Left colon (tissue), 2 donors: ENCODE measurements around the gene PLEKHA6. TPM values are rescaled to one million over a fixed set of nuclear protein-coding genes. Genes with fewer than 3 reads are reported as not detected.
A peak's percentile ranks its signal among the peaks of the same experiment; 100 is the strongest.

Experiments used
- ATAC-seq: fragments of 200-7000 bp; cut with Tn5 transposase; one replicate; pipeline ENCODE4 v1.9.1; 2020; ENCODE audit warnings: mild to moderate bottlenecking, moderate library complexity
- DNase-seq, 2 donors: peaks; one replicate each; pipeline ENCODE4 v3.0.0-alpha.2; 2020
- intact Hi-C, 2 donors: fragments of 100-400 bp; cut with DNase I in 1 of 2; cut with micrococcal nuclease in 1 of 2; formaldehyde crosslinking; loops; one replicate each; pipeline versions ENCODE4 v1.11.2 to v1.14.0; 2022; cut with DNase I, micrococcal nuclease
- total RNA-seq, 2 donors: library from RNA; stranded (reverse); fragmentation: NEBNext Ultra II Directional; extraction: Animal tissue kit (Norgen Biotek cat#: 25700); gene quantifications; one replicate each; pipeline ENCODE4 v1.2.1, GENCODE V29; 2021
- donor health status: DM: no; HTN: no; CAD: no.
- donor health status: DM: yes; HTN: yes; CAD: no.

Gene PLEKHA6
- total RNA-seq, 2 donors from 2014 or later: 110 to 131 TPM

- intact Hi-C loops: loop anchor here (5.0 to 10.0 kb wide), 4 partner anchors 97 to 197 kb away; partner anchors contain the start of genes GOLT1A (in 1 of the 2) and REN (in 1 of the 2)
- DNase-seq (no peak), ATAC-seq (no peak)
These were observed 1.6 kb upstream of the PLEKHA6 start for GRCh38 chr1:204361341-204361771.

- intact Hi-C loops: loop anchor here (5.0 to 10.0 kb wide), 4 partner anchors 96 to 196 kb away; partner anchors contain the start of genes GOLT1A (in 1 of the 2) and REN (in 1 of the 2)
- ATAC-seq (no peak), DNase-seq (no peak)
These were observed 585 bp upstream of the PLEKHA6 start for GRCh38 chr1:204360314-204360713.

GRCh38 chr1:204359131-204359473, 627 bp downstream of the PLEKHA6 start:
- intact Hi-C loops: no loop called here
- no peak for DNase-seq
- no peak for ATAC-seq

GRCh38 chr1:204358605-204359004, 1.1 kb downstream of the PLEKHA6 start:
- ATAC-seq (no peak), DNase-seq (no peak)
- intact Hi-C loops: no loop called here

DNA sequence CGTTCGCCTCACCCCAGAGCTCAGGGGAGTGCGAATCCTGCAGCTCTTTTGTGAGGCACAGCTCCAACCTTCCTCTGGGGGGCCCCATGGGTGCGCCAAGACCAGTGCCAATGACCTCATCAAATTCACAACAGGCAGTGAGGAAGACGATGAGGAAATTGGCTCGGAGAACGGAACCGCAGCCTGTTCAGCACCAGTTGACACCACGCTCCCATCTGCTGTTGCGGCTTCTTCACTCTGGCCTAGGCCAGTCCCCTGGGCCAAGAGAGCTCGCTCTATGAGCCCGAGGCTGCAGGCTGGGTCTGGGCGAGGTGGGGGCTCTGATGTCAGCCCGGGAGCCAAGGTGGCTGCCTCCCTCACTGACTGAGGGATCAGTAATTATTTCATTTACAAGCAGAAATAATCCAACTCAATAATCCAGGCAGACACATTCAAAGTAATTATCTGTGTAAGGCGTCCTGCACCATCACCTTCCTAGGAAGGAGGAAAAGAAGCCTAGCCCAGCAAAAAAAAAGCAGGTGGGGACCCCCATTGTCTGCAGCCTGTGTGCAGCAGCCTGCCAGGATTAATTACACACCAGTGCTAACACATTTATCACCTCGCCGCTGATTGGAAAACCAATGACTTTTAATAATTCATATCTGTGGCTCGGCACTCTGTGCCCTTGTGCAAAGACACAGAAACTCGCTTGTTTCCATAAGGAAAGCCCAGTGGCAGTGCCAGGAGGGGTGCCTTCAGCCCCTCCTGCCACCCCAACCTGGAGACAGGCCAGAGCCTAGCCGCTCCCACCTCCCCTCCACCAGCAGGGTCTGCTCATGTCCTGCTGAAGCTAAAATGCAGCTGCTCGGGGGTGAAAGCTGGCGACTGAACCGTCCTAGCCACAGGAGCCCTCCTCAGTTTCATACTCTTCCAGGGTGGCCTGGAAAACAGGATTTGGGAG, 1.9 kb downstream of the PLEKHA6 start:
- intact Hi-C loops: no loop called here
- ATAC-seq: no peak
- DNase-seq: no peak

DNA sequence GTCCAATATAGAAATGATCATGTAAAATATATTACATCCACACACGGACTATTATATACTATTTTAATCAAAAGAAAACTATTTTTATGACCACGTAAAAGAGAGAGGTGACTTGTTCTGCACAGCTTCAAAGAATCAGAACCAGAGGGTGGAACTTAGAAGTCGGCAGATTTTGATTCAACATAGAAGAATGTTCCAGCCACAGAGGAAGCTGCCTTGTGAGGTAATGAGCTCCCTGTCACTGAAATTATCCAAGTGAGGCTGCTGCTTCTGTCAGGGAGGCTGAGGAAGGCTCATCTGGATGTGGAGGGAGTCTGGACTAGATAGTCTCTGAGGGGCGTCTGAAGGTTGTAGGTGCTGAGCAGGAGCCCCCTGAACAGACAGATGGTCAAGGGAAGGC, 2.7 kb downstream of the PLEKHA6 start:
- ATAC-seq (no peak), DNase-seq (no peak)
- intact Hi-C loops: no loop called here

DNA sequence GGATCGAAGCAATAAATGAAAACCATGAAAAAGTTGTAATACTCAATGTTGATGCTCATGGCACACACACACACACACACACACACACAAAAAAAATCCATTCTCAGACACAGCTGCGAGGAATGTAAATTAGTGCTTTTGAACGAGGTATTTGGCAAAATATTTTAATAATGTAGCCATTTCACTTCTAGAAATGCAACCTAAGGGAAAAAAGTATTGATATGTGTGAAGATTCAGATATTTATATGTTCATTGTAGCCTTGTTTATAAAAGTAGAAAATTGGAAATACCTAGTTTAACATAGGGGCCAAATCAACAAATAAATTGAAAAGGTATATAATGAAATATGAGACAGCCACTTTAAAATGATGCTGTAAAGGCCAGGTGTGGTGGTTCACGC, 3.8 kb downstream of the PLEKHA6 start:
- DNase-seq: no peak
- intact Hi-C loops: no loop called here
- no peak for ATAC-seq

DNA sequence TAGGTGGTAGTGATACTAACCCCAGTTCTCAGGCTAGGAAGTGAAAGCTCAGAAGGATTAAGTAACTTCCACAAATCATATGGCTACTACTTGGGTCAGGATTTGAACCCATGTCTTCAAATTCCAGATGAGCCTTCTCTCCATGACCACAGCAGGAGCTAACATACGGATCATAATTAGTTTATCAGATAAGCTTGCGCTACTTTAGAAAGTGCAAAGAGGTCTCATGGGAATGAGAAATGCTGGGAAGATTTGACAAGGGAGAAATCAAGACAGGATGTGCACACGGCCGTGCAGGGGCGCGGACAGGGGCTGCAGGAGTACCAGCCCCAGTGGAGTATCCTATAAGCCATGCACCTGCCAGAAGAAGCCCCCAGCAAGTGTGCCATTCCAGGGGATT, 5.2 kb downstream of the PLEKHA6 start:
- intact Hi-C loops: no loop called here
- DNase-seq (no peak), ATAC-seq (no peak)

GRCh38 chr1:204353213-204353910, 6.4 kb downstream of the PLEKHA6 start:
- DNase-seq: no peak
- ATAC-seq: peak; percentile 37
- intact Hi-C loops: no loop called here

GRCh38 chr1:204350857-204351573, 8.7 kb downstream of the PLEKHA6 start:
- ATAC-seq: peak; percentile 20

GRCh38 chr1:204350312-204350711, 9.4 kb downstream of the PLEKHA6 start:
- intact Hi-C loops: no loop called here
- DNase-seq (no peak), ATAC-seq (no peak)

More at GRCh38 chr1:204350857-204351573, 8.7 kb downstream of the PLEKHA6 start:
- DNase-seq: peak; percentile 75 to 77
- intact Hi-C loops: no loop called here

- intact Hi-C loops: no loop called here
- DNase-seq (no peak), ATAC-seq (no peak)
These were observed 10.1 kb downstream of the PLEKHA6 start for GRCh38 chr1:204349602-204350001.

DNA sequence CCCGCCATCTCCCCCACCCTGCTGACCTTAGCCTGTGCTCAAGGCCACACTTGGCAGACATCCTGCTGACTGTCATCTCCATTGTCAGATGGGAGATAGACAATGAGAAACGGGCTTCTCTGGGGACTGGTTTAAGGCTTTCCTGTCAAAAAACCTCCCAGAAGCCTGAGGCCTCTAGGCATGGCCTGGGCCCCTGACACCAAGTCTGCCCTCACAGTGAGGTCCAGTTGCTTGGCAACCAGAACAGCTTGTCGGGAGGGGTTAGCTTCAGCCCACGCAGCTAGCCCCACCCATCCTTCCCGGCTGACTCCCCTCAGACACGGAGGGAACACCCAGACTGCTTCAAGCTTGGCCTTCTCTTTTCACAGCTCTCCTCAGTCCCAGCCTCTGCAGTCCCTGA, 11.0 kb downstream of the PLEKHA6 start:
- ATAC-seq (peak; percentile 69), DNase-seq (peak; percentile 76 to 88)
- intact Hi-C loops: no loop called here

GRCh38 chr1:204348242-204348641, 11.5 kb downstream of the PLEKHA6 start:
- DNase-seq (peak; percentile 55 to 66), ATAC-seq (peak; percentile 82)
- intact Hi-C loops: no loop called here

DNA sequence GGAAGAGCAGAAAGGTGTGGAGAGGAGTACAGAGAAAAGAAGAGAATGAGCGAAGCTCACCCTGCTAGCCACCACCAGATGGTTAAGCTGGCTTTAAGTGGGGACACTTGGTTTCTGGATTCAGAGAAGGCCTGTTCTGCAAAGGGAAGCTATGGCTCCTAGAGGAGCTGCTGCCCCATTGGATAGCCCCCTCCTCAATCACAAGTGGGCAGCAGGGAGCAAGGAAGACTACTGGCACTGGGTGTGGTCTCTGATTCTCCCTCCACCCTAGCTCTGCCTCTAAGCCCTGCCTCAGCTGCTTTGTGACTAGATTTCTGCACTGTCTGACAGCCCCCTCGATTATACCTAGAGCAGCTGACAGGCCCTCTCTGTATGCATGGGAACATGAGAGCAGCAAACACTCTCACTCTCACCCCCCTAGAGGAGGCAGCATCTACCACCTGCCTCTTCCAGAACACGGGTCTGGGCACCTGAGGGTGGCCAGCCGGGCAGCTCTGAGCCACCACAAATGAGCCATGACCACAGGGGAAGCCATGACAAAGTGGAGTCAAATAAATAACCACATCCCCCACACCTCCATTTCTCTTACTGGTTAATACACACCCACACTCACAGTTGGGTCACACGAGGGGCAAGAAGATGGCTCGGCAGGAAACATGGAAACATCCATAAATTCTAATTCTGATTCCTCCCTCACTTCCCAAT, 13.6 kb downstream of the PLEKHA6 start:
- intact Hi-C loops: no loop called here
- no peak for DNase-seq
- ATAC-seq: no peak

GRCh38 chr1:204345438-204345841, 14.3 kb downstream of the PLEKHA6 start:
- intact Hi-C loops: no loop called here
- peak; percentile 6 for ATAC-seq
- no peak for DNase-seq

GRCh38 chr1:204344665-204345355, 14.9 kb downstream of the PLEKHA6 start:
- no peak for DNase-seq
- ATAC-seq: no peak
- intact Hi-C loops: no loop called here

- ATAC-seq: no peak
- intact Hi-C loops: no loop called here
- DNase-seq: no peak
These were observed 15.9 kb downstream of the PLEKHA6 start for GRCh38 chr1:204343802-204344201.
